Keratinocyte (primary cell): ENCODE data around the gene NRG2.

ENCODE experiments used
- EZH2 ChIP-seq: IDR thresholded peaks from one replicate; pipeline ENCODE4 v1.6.1; 2012; ENCODE audit warnings: inconsistent platforms, mild to moderate bottlenecking, low read length, moderate library complexity
- TF ChIP-seq, protein P1 (sequence below), 3 experiments: IDR thresholded peaks in 1 of 3; conservative IDR thresholded peaks in 1 of 3; optimal IDR thresholded peaks in 1 of 3; 2 replicates in 2 of 3; 3 replicates in 1 of 3; pipeline versions ENCODE3 to v1.5.1; 2011; ENCODE audit warnings: low read length in 3 of 3, mild to moderate bottlenecking in 3 of 3, moderate library complexity in 2 of 3, control low read depth in 1 of 3, inconsistent platforms in 1 of 3; ENCODE audit not compliant: insufficient read depth in 2 of 3; ENCODE audit errors: extremely low read depth in 1 of 3

DNA sequence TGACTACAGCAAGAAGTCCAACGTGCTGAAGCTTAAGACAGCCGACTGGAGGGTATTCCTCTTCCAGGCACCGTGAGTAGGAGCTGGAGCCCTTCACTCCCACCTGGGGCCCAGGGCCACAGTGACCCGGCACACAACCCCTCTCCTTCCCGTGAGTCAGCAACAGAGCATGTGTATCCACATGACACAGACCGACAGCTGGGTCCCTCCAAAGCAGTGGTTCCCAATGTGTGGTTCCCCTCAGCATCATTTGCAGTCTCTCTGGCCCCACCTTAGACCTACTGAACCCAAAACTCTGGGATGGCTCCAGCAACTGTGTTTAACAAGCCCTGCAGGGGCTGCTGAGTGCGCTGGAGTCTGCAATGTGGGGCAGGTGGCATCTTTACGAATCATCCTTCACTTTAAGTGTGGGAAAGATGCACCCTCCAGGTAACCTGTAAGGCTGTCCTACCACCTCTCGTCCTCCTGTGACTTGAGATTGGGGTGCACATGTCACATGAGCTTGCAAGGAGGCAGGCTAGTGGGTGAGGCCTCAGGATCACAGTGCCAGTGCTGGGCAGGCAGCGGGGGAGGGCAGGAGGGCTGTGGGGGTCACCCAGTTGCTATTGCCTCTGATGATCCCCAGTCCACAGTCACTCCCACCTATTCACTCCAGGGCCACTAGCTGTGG, 205.3 kb downstream of the NRG2 start:
- TF ChIP-seq, protein P1, sequence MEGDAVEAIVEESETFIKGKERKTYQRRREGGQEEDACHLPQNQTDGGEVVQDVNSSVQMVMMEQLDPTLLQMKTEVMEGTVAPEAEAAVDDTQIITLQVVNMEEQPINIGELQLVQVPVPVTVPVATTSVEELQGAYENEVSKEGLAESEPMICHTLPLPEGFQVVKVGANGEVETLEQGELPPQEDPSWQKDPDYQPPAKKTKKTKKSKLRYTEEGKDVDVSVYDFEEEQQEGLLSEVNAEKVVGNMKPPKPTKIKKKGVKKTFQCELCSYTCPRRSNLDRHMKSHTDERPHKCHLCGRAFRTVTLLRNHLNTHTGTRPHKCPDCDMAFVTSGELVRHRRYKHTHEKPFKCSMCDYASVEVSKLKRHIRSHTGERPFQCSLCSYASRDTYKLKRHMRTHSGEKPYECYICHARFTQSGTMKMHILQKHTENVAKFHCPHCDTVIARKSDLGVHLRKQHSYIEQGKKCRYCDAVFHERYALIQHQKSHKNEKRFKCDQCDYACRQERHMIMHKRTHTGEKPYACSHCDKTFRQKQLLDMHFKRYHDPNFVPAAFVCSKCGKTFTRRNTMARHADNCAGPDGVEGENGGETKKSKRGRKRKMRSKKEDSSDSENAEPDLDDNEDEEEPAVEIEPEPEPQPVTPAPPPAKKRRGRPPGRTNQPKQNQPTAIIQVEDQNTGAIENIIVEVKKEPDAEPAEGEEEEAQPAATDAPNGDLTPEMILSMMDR (optimal IDR thresholded peaks at IDR 0.05 in 1 of 3, IDR thresholded peaks at IDR 0.05 in 1 of 3, conservative IDR thresholded peaks at IDR 0.05 in 1 of 3; ENCODE audit: extremely low read depth in 1 of 3, insufficient read depth in 2 of 3, low read length in 3 of 3) = no peak
- TF ChIP-seq EZH2 = no peak
